ENCODE data around the gene NEK4.
A peak's percentile ranks its signal among the peaks of the same experiment; 100 is the strongest.
"Not testable (repeated sequence)": the region's sequence is repeated elsewhere in the genome, so short reads cannot be mapped to it uniquely, and the experiment has no call there.

Gene NEK4

GRCh38 chr3:52731590-52731989 is 39.1 kb downstream of the NEK4 start:
- no peak for DNase-seq (ENCODE audit: low read depth in 2 of 2)

- DNase-seq (ENCODE audit: low read depth in 2 of 2): no peak
Measured at GRCh38 chr3:52730681-52731080, 40.1 kb downstream of the NEK4 start.

GRCh38 chr3:52728753-52729152 is 42.0 kb downstream of the NEK4 start:
- not testable (repeated sequence) for DNase-seq (ENCODE audit: low read depth in 2 of 2)

- DNase-seq (ENCODE audit: low read depth in 2 of 2): no peak
Measured at GRCh38 chr3:52724511-52724910, 46.2 kb downstream of the NEK4 start.

GRCh38 chr3:52723935-52724334 is 46.8 kb downstream of the NEK4 start:
- no peak for DNase-seq (ENCODE audit: low read depth in 2 of 2)

GRCh38 chr3:52722491-52722890 is 48.2 kb downstream of the NEK4 start:
- no peak for DNase-seq (ENCODE audit: low read depth in 2 of 2)

GRCh38 chr3:52721730-52722008 is 49.1 kb downstream of the NEK4 start:
- DNase-seq (ENCODE audit: low read depth in 2 of 2): no peak

- DNase-seq (ENCODE audit: low read depth in 2 of 2): no peak
Measured at GRCh38 chr3:52721002-52721729, 49.6 kb downstream of the NEK4 start.

- DNase-seq (ENCODE audit: low read depth in 2 of 2): no peak
Measured at GRCh38 chr3:52719618-52720017, 51.1 kb downstream of the NEK4 start.

GRCh38 chr3:52715714-52716305 is 54.9 kb downstream of the NEK4 start:
- DNase-seq (ENCODE audit: low read depth in 2 of 2): no peak

- DNase-seq (ENCODE audit: low read depth in 2 of 2): no peak
Measured at GRCh38 chr3:52714335-52715302, 56.1 kb downstream of the NEK4 start.

GRCh38 chr3:52712291-52713212 is 58.2 kb downstream of the NEK4 start:
- DNase-seq (ENCODE audit: low read depth in 2 of 2): no peak

GRCh38 chr3:52710512-52710911 is 60.2 kb downstream of the NEK4 start:
- DNase-seq (ENCODE audit: low read depth in 2 of 2): no peak

- no peak for DNase-seq (ENCODE audit: low read depth in 2 of 2)
Measured at GRCh38 chr3:52707585-52707984, 63.2 kb downstream of the NEK4 start.

GRCh38 chr3:52705688-52706686 is 64.8 kb downstream of the NEK4 start, which contains the start of the genes GLT8D1 and SPCS1:
Gene GLT8D1, minus strand, starts transcription at chr3:52705791. Its CDS starts 5,331 bp downstream, at chr3:52700460.
Gene SPCS1, plus strand, starts transcription at chr3:52706106. Its CDS starts 141 bp downstream, at chr3:52706247.
- peak; percentile 69 to 73 for DNase-seq (ENCODE audit: low read depth in 2 of 2)

- no peak for DNase-seq (ENCODE audit: low read depth in 2 of 2)
Measured at GRCh38 chr3:52705438-52705687, 65.4 kb downstream of the NEK4 start.

- DNase-seq (ENCODE audit: low read depth in 2 of 2): no peak
Measured at GRCh38 chr3:52704611-52705437, 65.9 kb downstream of the NEK4 start.

GRCh38 chr3:52703341-52703740 is 67.4 kb downstream of the NEK4 start:
- no peak for DNase-seq (ENCODE audit: low read depth in 2 of 2)

GRCh38 chr3:52697632-52697965 is 73.1 kb downstream of the NEK4 start:
- DNase-seq (ENCODE audit: low read depth in 2 of 2): no peak
